CD14-positive monocyte (primary cell): ENCODE data around the gene POC1A. TPM values are rescaled to one million over a fixed set of nuclear protein-coding genes. Genes with fewer than 3 reads are reported as not detected.

Experiments used
- DNase-seq, 3 donors: peaks; one replicate each; pipeline ENCODE4 v3.0.0-alpha.2; 2011 to 2022
- H2AFZ ChIP-seq: 2 replicates; pipeline ENCODE4 v1.6.0; 2012; ENCODE audit warnings: mild to moderate bottlenecking, low read depth, low read length, inconsistent platforms; ENCODE audit not compliant: insufficient read depth, poor library complexity, severe bottlenecking
- H3K27ac ChIP-seq, 2 donors: 1 replicate in 1 of 2; 2 replicates in 1 of 2; pipeline ENCODE4 v1.5.1; 2012 to 2013; ENCODE audit warnings: low read length in 2 of 2, control low read depth in 1 of 2, inconsistent platforms in 1 of 2, low read depth in 1 of 2, mild to moderate bottlenecking in 1 of 2
- H3K27me3 ChIP-seq, 2 donors: one replicate each; pipeline versions ENCODE4 v1.6.0 to v1.6.1; 2011 to 2013; ENCODE audit warnings: low read length in 2 of 2; ENCODE audit not compliant: control insufficient read depth in 2 of 2, insufficient read depth in 2 of 2
- H3K36me3 ChIP-seq, 2 donors: replicated peaks in 1 of 2; 1 replicate in 1 of 2; 2 replicates in 1 of 2; pipeline versions ENCODE4 v1.5.1 to v1.6.1; 2012 to 2013; ENCODE audit warnings: low read length in 2 of 2, control low read depth in 1 of 2, inconsistent platforms in 1 of 2, mild to moderate bottlenecking in 1 of 2; ENCODE audit not compliant: insufficient read depth in 2 of 2, control insufficient read depth in 1 of 2
- H3K4me1 ChIP-seq, 2 donors: 1 replicate in 1 of 2; 2 replicates in 1 of 2; pipeline versions ENCODE4 v1.5.1 to v1.6.1; 2012 to 2013; ENCODE audit warnings: low read length in 2 of 2, control low read depth in 1 of 2, inconsistent platforms in 1 of 2, mild to moderate bottlenecking in 1 of 2, moderate library complexity in 1 of 2; ENCODE audit not compliant: insufficient read depth in 2 of 2, control insufficient read depth in 1 of 2
- H3K4me2 ChIP-seq: replicated peaks from 2 replicates; pipeline ENCODE3; 2012; ENCODE audit warnings: low read length, moderate library complexity, mild to moderate bottlenecking; ENCODE audit not compliant: poor library complexity, severe bottlenecking; ENCODE audit errors: extremely low read depth
- H3K4me3 ChIP-seq, 3 experiments: fragments of 200-600 bp in 1 of 3; sonication (generic) in 1 of 3; replicated peaks in 1 of 3; 1 replicate in 2 of 3; 2 replicates in 1 of 3; pipeline ENCODE4 v1.5.1; 2011 to 2013; ENCODE audit warnings: low read length in 3 of 3, mild to moderate bottlenecking in 3 of 3, control low read depth in 2 of 3, low read depth in 2 of 3, inconsistent platforms in 1 of 3, moderate library complexity in 1 of 3
- H3K79me2 ChIP-seq: 2 replicates; pipeline ENCODE4 v1.6.0; 2012; ENCODE audit warnings: mild to moderate bottlenecking, control low read depth, inconsistent platforms, low read length, moderate library complexity; ENCODE audit not compliant: insufficient read depth
- H3K9ac ChIP-seq: 2 replicates; pipeline ENCODE4 v1.6.0; 2017; ENCODE audit warnings: low read length, mild to moderate bottlenecking; ENCODE audit not compliant: insufficient read depth, poor library complexity, severe bottlenecking
- H3K9me3 ChIP-seq, 2 donors: replicated peaks in 1 of 2; 1 replicate in 1 of 2; 2 replicates in 1 of 2; pipeline versions ENCODE4 v1.5.1 to v1.6.1; 2012 to 2013; ENCODE audit warnings: low read length in 2 of 2, control low read depth in 1 of 2; ENCODE audit not compliant: control insufficient read depth in 1 of 2, insufficient read depth in 1 of 2
- H4K20me1 ChIP-seq: 2 replicates; pipeline ENCODE4 v1.6.0; 2012; ENCODE audit warnings: mild to moderate bottlenecking, low read length, control low read depth, moderate library complexity; ENCODE audit not compliant: insufficient read depth
- H3K27ac Mint-ChIP-seq, 7 donors: one replicate each; pipeline ENCODE4 v1.8.0; 2020; ENCODE audit warnings: mild to moderate bottlenecking in 7 of 7, mixed read lengths in 7 of 7, moderate library complexity in 6 of 7, inconsistent platforms in 2 of 7
- H3K27me3 Mint-ChIP-seq, 3 donors: one replicate each; pipeline ENCODE4 v1.8.0; 2021 to 2022; ENCODE audit warnings: low read depth in 3 of 3, mild to moderate bottlenecking in 3 of 3, mixed read lengths in 3 of 3, moderate library complexity in 3 of 3, inconsistent platforms in 1 of 3
- H3K36me3 Mint-ChIP-seq, 2 donors: one replicate each; pipeline ENCODE4 v1.8.0; 2020; ENCODE audit warnings: mixed read lengths in 2 of 2, inconsistent platforms in 1 of 2, mild to moderate bottlenecking in 1 of 2
- H3K4me1 Mint-ChIP-seq: one replicate; pipeline ENCODE4 v1.8.0; 2020; ENCODE audit warnings: mild to moderate bottlenecking, mixed read lengths
- H3K4me3 Mint-ChIP-seq, 2 donors: one replicate each; pipeline ENCODE4 v1.8.0; 2020; ENCODE audit warnings: mild to moderate bottlenecking in 2 of 2, mixed read lengths in 2 of 2, moderate library complexity in 1 of 2
- H3K9me3 Mint-ChIP-seq, 7 donors: one replicate each; pipeline ENCODE4 v1.8.0; 2020 to 2022; ENCODE audit warnings: mixed read lengths in 7 of 7, mild to moderate bottlenecking in 6 of 7, moderate library complexity in 6 of 7, inconsistent platforms in 2 of 7
- WGBS: methylation state at CpG from one replicate; pipeline ENCODE4 v1.1.5; 2013; ENCODE audit warnings: missing lambda C conversion rate; ENCODE audit not compliant: insufficient coverage; 5-methylcytosine and 5-hydroxymethylcytosine counted together
- intact Hi-C, 2 donors: fragments of 100-400 bp; cut with micrococcal nuclease; formaldehyde crosslinking; loops; one replicate each; pipeline versions ENCODE4 v1.15.0 to v1.15.1; 2023
- polyA plus RNA-seq, 3 donors: library from polyadenylated mRNA; depleted of rRNA in 1 of 3; unstranded in 2 of 3; stranded (reverse) in 1 of 3; fragments of 300-500 nt in 2 of 3; fragments of >200 nt in 1 of 3; fragmentation: Illumina TruSeq in 2 of 3; gene quantifications; 1 replicate in 2 of 3; 2 replicates in 1 of 3; pipeline ENCODE4 v1.2.3, GENCODE V29; 2012 to 2021
- TF ChIP-seq, protein P1 (sequence below): fragments of 200-600 bp; IDR thresholded peaks from one replicate; pipeline ENCODE4 v1.8.0; 2022; ENCODE audit warnings: antibody characterized with exemption, mild to moderate bottlenecking

The POC1A gene
- polyA plus RNA-seq, 3 donors: 1.2 to 2.0 (median 1.5) TPM

DNA sequence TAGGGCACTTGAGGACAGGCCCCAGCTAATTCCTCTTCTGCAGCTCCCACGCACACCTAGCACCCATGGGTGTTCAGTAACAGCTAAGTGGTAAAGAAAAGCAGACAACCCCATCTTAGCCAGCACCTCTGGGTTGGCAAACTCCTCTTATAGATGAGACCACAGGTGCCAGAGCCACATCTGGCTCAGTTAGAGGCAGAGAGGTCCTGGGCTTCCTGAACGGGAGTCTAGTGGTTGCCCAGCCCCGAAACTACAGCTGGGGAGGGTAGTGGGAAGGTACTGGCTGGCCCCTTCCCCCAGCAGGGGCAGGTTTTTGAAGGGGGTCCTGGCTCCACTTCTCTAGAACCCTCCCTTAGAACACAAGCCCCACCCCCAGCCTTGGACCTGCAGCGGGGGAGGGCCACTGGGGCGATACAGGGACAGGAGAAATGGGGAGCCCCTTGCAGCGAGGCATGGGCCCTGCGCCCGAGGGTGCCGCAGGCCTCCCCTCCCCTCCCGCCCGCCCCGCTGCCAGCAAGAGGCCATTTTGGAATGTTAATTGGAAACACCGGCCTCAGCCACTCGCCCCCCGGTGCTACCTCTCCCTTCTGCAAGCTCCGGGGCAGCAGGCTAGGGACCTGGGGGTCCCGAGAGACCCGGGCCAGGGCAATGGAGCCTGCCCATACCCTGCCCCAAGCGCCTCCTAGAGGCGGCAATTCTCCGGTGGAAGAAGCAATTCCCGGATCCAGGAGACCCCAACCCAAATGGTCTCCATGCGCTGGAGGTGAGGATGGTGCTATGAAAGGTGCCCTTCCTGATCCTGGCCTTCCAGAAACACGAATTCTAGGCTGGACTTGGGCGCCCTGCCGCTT, 99.3 kb downstream of the POC1A start:
- peaks cover 59% of the 10 kb centered on the region for H4K20me1 ChIP-seq
- TF ChIP-seq, protein P1, sequence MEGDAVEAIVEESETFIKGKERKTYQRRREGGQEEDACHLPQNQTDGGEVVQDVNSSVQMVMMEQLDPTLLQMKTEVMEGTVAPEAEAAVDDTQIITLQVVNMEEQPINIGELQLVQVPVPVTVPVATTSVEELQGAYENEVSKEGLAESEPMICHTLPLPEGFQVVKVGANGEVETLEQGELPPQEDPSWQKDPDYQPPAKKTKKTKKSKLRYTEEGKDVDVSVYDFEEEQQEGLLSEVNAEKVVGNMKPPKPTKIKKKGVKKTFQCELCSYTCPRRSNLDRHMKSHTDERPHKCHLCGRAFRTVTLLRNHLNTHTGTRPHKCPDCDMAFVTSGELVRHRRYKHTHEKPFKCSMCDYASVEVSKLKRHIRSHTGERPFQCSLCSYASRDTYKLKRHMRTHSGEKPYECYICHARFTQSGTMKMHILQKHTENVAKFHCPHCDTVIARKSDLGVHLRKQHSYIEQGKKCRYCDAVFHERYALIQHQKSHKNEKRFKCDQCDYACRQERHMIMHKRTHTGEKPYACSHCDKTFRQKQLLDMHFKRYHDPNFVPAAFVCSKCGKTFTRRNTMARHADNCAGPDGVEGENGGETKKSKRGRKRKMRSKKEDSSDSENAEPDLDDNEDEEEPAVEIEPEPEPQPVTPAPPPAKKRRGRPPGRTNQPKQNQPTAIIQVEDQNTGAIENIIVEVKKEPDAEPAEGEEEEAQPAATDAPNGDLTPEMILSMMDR: peak; percentile 28
- intact Hi-C loops: loop anchor here (5.0 kb wide), 4 partner anchors 53 to 113 kb away; partner anchors contain the start of genes PARP3 (in 1 of the 2), RPL29 (in 1 of the 2) and RRP9 (in 1 of the 2)
- H3K79me2 ChIP-seq: peaks cover 66% of the 10 kb centered on the region
- H3K4me1 ChIP-seq: peaks cover 47 to 59% of the 10 kb centered on the region in 2 donors
- H3K27ac Mint-ChIP-seq: peak overlapping the region; percentile 16 to 93 (median 78)
- WGBS: 8% methylated on average over 6 of the region's 26 CpGs
- H3K4me2 ChIP-seq: peak overlapping the region; percentile 98
- peak overlapping the region; percentile 70 to 79 for H3K27ac ChIP-seq
- H3K9me3 Mint-ChIP-seq: peaks cover 0 to 1% (median 0%) of the 10 kb centered on the region in 7 donors
- peaks cover 47% of the 10 kb centered on the region for H3K4me1 Mint-ChIP-seq
- no peak for DNase-seq
- peaks cover 0 to 6% (median 0%) of the 10 kb centered on the region in 3 donors for H3K27me3 Mint-ChIP-seq
- H3K9me3 ChIP-seq: no peaks in the 10 kb centered on the region
- H3K4me3 ChIP-seq: peak overlapping the region; percentile 89 to 99 (median 94)
- H3K4me3 Mint-ChIP-seq: peak overlapping the region; percentile 91 to 96
- peak overlapping the region; percentile 86 for H3K9ac ChIP-seq
- H2AFZ ChIP-seq: peak overlapping the region; percentile 53
- H3K36me3 ChIP-seq: peaks cover 32 to 35% of the 10 kb centered on the region in 2 donors
- peaks cover 32 to 44% of the 10 kb centered on the region in 2 donors for H3K36me3 Mint-ChIP-seq
- no peaks in the 10 kb centered on the region for H3K27me3 ChIP-seq
